ENCODE data around the gene PFAS.

The PFAS gene

GRCh38 chr17:8292639-8293395, 43.7 kb downstream of the PFAS start:
- H3K9me3 Mint-ChIP-seq, result no peaks in the 10 kb centered on the region

GRCh38 chr17:8294361-8294760, 45.3 kb downstream of the PFAS start:
- no peaks in the 10 kb centered on the region for H3K9me3 Mint-ChIP-seq
- peak overlapping the region; percentile 94 for H3K27ac Mint-ChIP-seq
- no peak for DNase-seq (ENCODE audit: low spot score)
- peak overlapping the region; percentile 99 for H3K4me3 Mint-ChIP-seq
- H3K4me1 Mint-ChIP-seq (ENCODE audit: low read depth), result peaks cover 40% of the 10 kb centered on the region
- no peaks in the 10 kb centered on the region for H3K27me3 Mint-ChIP-seq (ENCODE audit: low read depth)
- peaks cover 18% of the 10 kb centered on the region for H3K36me3 Mint-ChIP-seq (ENCODE audit: low read depth)

More at GRCh38 chr17:8292639-8293395, 43.7 kb downstream of the PFAS start:
- H3K27me3 Mint-ChIP-seq (ENCODE audit: low read depth), result no peaks in the 10 kb centered on the region
- H3K4me1 Mint-ChIP-seq (ENCODE audit: low read depth), result peaks cover 42% of the 10 kb centered on the region
- peaks cover 22% of the 10 kb centered on the region for H3K36me3 Mint-ChIP-seq (ENCODE audit: low read depth)
- H3K27ac Mint-ChIP-seq, result peak overlapping the region; percentile 63
- no peak for DNase-seq (ENCODE audit: low spot score)
- H3K4me3 Mint-ChIP-seq, result no peak overlapping the region

GRCh38 chr17:8294814-8295316, 45.8 kb downstream of the PFAS start:
- H3K4me3 Mint-ChIP-seq, result peak overlapping the region; percentile 99
- peak overlapping the region; percentile 94 for H3K27ac Mint-ChIP-seq
- H3K36me3 Mint-ChIP-seq (ENCODE audit: low read depth), result peaks cover 15% of the 10 kb centered on the region
- DNase-seq (ENCODE audit: low spot score), result no peak
- H3K4me1 Mint-ChIP-seq (ENCODE audit: low read depth), result peaks cover 38% of the 10 kb centered on the region
- no peaks in the 10 kb centered on the region for H3K27me3 Mint-ChIP-seq (ENCODE audit: low read depth)
- no peaks in the 10 kb centered on the region for H3K9me3 Mint-ChIP-seq

GRCh38 chr17:8300226-8300625, 51.1 kb downstream of the PFAS start:
- no peaks in the 10 kb centered on the region for H3K36me3 Mint-ChIP-seq (ENCODE audit: low read depth)
- no peak overlapping the region for H3K4me3 Mint-ChIP-seq
- peak overlapping the region; percentile 7 for H3K27ac Mint-ChIP-seq
- H3K27me3 Mint-ChIP-seq (ENCODE audit: low read depth), result no peaks in the 10 kb centered on the region
- DNase-seq (ENCODE audit: low spot score), result no peak
- H3K9me3 Mint-ChIP-seq, result no peaks in the 10 kb centered on the region
- H3K4me1 Mint-ChIP-seq (ENCODE audit: low read depth), result peaks cover 10% of the 10 kb centered on the region

- DNase-seq (ENCODE audit: low spot score), result peak; percentile 42
- H3K4me3 Mint-ChIP-seq, result no peak overlapping the region
- H3K36me3 Mint-ChIP-seq (ENCODE audit: low read depth), result no peaks in the 10 kb centered on the region
- H3K27me3 Mint-ChIP-seq (ENCODE audit: low read depth), result no peaks in the 10 kb centered on the region
- peak overlapping the region; percentile 7 for H3K27ac Mint-ChIP-seq
- H3K4me1 Mint-ChIP-seq (ENCODE audit: low read depth), result peaks cover 9% of the 10 kb centered on the region
- no peaks in the 10 kb centered on the region for H3K9me3 Mint-ChIP-seq
These were observed 51.6 kb downstream of the PFAS start for GRCh38 chr17:8300627-8301242.

GRCh38 chr17:8310601-8311123, 61.6 kb downstream of the PFAS start:
- H3K9me3 Mint-ChIP-seq, result no peaks in the 10 kb centered on the region
- no peaks in the 10 kb centered on the region for H3K36me3 Mint-ChIP-seq (ENCODE audit: low read depth)
- no peak for DNase-seq (ENCODE audit: low spot score)
- H3K4me3 Mint-ChIP-seq, result no peak overlapping the region
- peaks cover 3% of the 10 kb centered on the region for H3K4me1 Mint-ChIP-seq (ENCODE audit: low read depth)
- H3K27me3 Mint-ChIP-seq (ENCODE audit: low read depth), result no peaks in the 10 kb centered on the region
- no peak overlapping the region for H3K27ac Mint-ChIP-seq

- no peak overlapping the region for H3K4me3 Mint-ChIP-seq
- H3K27ac Mint-ChIP-seq, result no peak overlapping the region
- no peaks in the 10 kb centered on the region for H3K36me3 Mint-ChIP-seq (ENCODE audit: low read depth)
- H3K4me1 Mint-ChIP-seq (ENCODE audit: low read depth), result peaks cover 3% of the 10 kb centered on the region
- no peaks in the 10 kb centered on the region for H3K9me3 Mint-ChIP-seq
- no peaks in the 10 kb centered on the region for H3K27me3 Mint-ChIP-seq (ENCODE audit: low read depth)
- no peak for DNase-seq (ENCODE audit: low spot score)
These were observed 62.2 kb downstream of the PFAS start for GRCh38 chr17:8311131-8311790.

- Mint-ChIP-seq H3K36me3 (ENCODE audit: low read depth) (no peaks in the 10 kb centered on the region), H3K27me3 (ENCODE audit: low read depth) (no peaks in the 10 kb centered on the region)
- DNase-seq (ENCODE audit: low spot score), result no peak
These were observed 63.2 kb downstream of the PFAS start for GRCh38 chr17:8312251-8312650.

GRCh38 chr17:8312726-8313600, 63.9 kb downstream of the PFAS start:
- Mint-ChIP-seq H3K4me1 (ENCODE audit: low read depth) (peaks cover 3% of the 10 kb centered on the region), H3K27me3 (ENCODE audit: low read depth) (no peaks in the 10 kb centered on the region), H3K4me3 (no peak overlapping the region), H3K36me3 (ENCODE audit: low read depth) (no peaks in the 10 kb centered on the region), H3K27ac (no peak overlapping the region), H3K9me3 (no peaks in the 10 kb centered on the region)
- no peak for DNase-seq (ENCODE audit: low spot score)

More at GRCh38 chr17:8312251-8312650, 63.2 kb downstream of the PFAS start:
- Mint-ChIP-seq H3K9me3 (no peaks in the 10 kb centered on the region), H3K27ac (no peak overlapping the region), H3K4me1 (ENCODE audit: low read depth) (peaks cover 3% of the 10 kb centered on the region), H3K4me3 (no peak overlapping the region)

- no peak overlapping the region for H3K27ac Mint-ChIP-seq
- H3K4me1 Mint-ChIP-seq (ENCODE audit: low read depth), result peaks cover 2% of the 10 kb centered on the region
- no peaks in the 10 kb centered on the region for H3K27me3 Mint-ChIP-seq (ENCODE audit: low read depth)
- H3K9me3 Mint-ChIP-seq, result no peaks in the 10 kb centered on the region
- H3K36me3 Mint-ChIP-seq (ENCODE audit: low read depth), result no peaks in the 10 kb centered on the region
- no peak for DNase-seq (ENCODE audit: low spot score)
- no peak overlapping the region for H3K4me3 Mint-ChIP-seq
These were observed 66.0 kb downstream of the PFAS start for GRCh38 chr17:8314797-8315763.

- Mint-ChIP-seq H3K27me3 (ENCODE audit: low read depth) (no peaks in the 10 kb centered on the region), H3K4me3 (no peak overlapping the region)
These were observed 66.7 kb downstream of the PFAS start for GRCh38 chr17:8315764-8316217.

More at GRCh38 chr17:8315764-8316217, 66.7 kb downstream of the PFAS start:
- no peaks in the 10 kb centered on the region for H3K36me3 Mint-ChIP-seq (ENCODE audit: low read depth)
- H3K27ac Mint-ChIP-seq, result no peak overlapping the region
- H3K4me1 Mint-ChIP-seq (ENCODE audit: low read depth), result no peaks in the 10 kb centered on the region
- no peak for DNase-seq (ENCODE audit: low spot score)
- H3K9me3 Mint-ChIP-seq, result no peaks in the 10 kb centered on the region

Data from T-helper 2 cell treated with Interferon-gamma antibody and Interleukin-4, amounts not matched to agents 5 μg/mL and 100 μg/mL, for 36 hours (primary cell).